Fibroblast of villous mesenchyme (primary cell): ENCODE measurements around the gene UGT1A5. TPM values are rescaled to one million over a fixed set of nuclear protein-coding genes. Genes with fewer than 3 reads are reported as not detected.
"Not testable (repeated sequence)": the region's sequence is repeated elsewhere in the genome, so short reads cannot be mapped to it uniquely, and the experiment has no call there.

Source experiments
- DNase-seq: peaks from one replicate; pipeline ENCODE4 v3.0.0-alpha.2; 2010; ENCODE audit warnings: low read depth
- H3K4me3 ChIP-seq: 2 replicates; pipeline ENCODE4 v1.5.1; 2011; ENCODE audit warnings: low read depth, mild to moderate bottlenecking, low read length
- total RNA-seq: library from RNA; depleted of rRNA; stranded (reverse); fragments of >200 nt; gene quantifications from 2 replicates; pipeline ENCODE4 v1.2.3, GENCODE V29; 2012
- TF ChIP-seq, protein P1 (sequence below): IDR thresholded peaks from 2 replicates; pipeline ENCODE4 v1.5.1; 2012; ENCODE audit warnings: low read depth, mild to moderate bottlenecking, low read length; ENCODE audit not compliant: insufficient read depth

Gene UGT1A5
- total RNA-seq, 1 donor = not detected

DNA sequence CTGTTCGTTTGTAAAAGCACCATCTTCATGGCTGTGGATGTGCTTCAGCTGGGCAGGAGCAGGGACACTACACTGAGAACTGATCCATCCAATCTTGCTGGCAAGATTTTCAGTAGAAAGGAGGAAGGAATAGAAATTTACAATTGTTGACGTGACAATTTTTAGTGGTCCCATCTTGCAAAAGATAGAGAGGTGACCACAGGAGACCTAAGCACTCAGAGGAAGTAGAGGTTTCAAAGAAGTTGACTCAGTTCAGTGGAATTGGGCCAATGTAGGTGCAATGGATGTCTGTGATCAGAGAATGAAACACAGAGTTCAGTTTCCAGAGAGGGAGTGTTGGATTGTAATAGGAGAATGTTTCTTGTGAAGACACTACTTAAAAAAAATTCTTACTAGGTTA is 1.4 kb downstream of the UGT1A5 start:
- no peak overlapping the region for H3K4me3 ChIP-seq
- DNase-seq = no peak
- TF ChIP-seq, protein P1, sequence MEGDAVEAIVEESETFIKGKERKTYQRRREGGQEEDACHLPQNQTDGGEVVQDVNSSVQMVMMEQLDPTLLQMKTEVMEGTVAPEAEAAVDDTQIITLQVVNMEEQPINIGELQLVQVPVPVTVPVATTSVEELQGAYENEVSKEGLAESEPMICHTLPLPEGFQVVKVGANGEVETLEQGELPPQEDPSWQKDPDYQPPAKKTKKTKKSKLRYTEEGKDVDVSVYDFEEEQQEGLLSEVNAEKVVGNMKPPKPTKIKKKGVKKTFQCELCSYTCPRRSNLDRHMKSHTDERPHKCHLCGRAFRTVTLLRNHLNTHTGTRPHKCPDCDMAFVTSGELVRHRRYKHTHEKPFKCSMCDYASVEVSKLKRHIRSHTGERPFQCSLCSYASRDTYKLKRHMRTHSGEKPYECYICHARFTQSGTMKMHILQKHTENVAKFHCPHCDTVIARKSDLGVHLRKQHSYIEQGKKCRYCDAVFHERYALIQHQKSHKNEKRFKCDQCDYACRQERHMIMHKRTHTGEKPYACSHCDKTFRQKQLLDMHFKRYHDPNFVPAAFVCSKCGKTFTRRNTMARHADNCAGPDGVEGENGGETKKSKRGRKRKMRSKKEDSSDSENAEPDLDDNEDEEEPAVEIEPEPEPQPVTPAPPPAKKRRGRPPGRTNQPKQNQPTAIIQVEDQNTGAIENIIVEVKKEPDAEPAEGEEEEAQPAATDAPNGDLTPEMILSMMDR = no peak

DNA sequence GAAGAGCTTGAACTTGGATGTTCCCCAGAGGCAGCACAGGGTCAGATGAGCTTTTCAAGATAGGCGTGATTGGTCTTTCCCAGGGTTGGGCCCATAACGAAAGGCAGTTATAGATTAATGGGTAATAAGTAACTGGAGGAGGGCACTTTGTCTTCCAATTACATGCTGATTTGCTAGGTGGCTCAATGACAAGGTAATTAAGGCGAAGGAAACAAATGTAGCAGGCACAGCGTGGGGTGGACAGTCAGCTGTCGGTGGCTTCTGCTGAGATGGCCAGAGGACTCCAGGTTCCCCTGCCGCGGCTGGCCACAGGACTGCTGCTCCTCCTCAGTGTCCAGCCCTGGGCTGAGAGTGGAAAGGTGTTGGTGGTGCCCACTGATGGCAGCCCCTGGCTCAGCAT is 5.8 kb downstream of the UGT1A5 start, which contains the start of gene UGT1A4:
Gene UGT1A4 (plus strand): TSS at position 185 of the 400 bp plus-strand sequence. CDS start 85 bp downstream, at position 270.
- DNase-seq = no peak
- H3K4me3 ChIP-seq = no peak within 1 kb of the TSS
- TF ChIP-seq, protein P1 = no peak

GRCh38 chr2:233728723-233729301 is 16.1 kb downstream of the UGT1A5 start, which contains the start of gene UGT1A3:
Gene UGT1A3 (plus strand): TSS chr2:233729042. CDS start chr2:233729127, 85 bp downstream.
- TF ChIP-seq, protein P1 = no peak
- no peak for DNase-seq
- H3K4me3 ChIP-seq = no peak within 1 kb of the TSS

- not testable (repeated sequence) for DNase-seq
Observed at GRCh38 chr2:233736868-233737653, 24.4 kb downstream of the UGT1A5 start.

GRCh38 chr2:233740870-233741269 is 28.2 kb downstream of the UGT1A5 start:
- TF ChIP-seq, protein P1 = no peak
- H3K4me3 ChIP-seq = no peak overlapping the region
- DNase-seq = no peak

More at GRCh38 chr2:233736868-233737653, 24.4 kb downstream of the UGT1A5 start:
- not testable (repeated sequence) for H3K4me3 ChIP-seq

DNA sequence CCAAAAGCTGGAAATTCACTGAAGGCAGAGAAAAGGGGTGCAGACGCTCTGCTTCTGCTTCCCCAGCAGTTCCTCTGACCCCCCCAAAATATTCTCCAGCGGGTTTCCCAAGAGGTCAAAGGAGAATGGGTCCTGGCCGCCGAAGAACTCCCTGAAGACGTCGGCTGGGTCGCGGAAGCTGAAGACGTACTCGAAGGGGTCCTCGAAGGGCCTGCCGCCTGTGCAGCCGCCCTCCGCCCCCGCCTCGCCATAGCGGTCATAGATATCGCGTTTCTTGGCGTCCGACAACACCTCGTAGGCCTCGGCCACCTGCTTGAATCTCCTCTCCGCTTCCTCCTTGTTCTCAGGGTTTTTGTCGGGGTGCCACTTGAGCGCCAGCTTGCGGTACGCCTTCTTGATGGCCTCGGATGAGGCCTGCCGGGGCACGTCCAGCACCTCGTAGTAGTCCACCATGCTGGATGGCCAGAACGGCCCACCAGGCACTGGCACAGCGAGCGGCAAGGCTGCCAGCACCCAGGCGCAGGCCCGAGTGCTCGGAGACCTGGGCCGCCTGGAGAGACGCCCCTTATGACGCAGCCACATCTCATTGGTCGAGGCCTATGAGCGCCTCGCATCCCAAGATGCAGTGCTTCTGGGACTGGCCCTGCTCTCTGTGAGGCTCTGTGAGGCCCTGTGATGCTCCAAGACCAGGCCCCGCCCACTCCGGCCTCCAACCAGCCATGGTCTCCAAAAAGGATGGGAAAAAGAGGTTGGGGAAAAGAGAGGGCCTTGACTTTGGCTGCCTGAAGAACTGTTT is 31.0 kb downstream of the UGT1A5 start:
- TF ChIP-seq, protein P1 = no peak
- H3K4me3 ChIP-seq = no peak overlapping the region
- DNase-seq = no peak

DNA sequence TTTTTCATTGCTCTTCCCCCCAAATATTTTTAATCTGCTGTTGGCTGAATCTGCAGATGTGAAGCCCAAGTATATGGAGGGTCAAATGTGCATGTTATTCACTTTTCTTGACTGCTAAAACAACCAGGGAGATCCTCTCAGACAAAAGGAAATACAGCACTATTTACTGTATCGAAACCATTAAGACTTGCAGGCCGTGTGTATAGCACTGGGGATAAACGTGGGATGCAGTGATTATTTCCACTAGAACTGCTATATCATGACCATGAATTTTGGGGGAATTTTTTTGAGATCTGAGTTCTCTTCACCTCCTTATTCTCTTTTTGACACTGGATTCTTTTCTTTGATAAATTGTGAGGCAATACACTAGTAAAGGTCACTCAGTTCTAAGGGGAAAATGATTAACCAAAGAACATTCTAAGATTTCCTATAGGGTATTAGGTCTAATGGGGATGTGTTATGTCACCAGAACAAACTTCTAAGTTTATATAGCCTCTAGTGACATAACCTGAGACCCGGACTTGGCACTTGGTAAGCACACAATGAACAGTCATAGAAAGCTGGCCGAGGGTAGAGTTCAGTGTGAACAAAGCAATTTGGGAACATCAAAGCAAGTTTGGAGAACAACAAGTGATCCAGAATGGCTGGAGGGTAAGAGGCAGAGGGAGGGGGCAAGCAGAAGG is 32.5 kb downstream of the UGT1A5 start:
- H3K4me3 ChIP-seq = no peak overlapping the region
- no peak for DNase-seq
- TF ChIP-seq, protein P1 = no peak

GRCh38 chr2:233745838-233746237 is 33.1 kb downstream of the UGT1A5 start:
- H3K4me3 ChIP-seq, DNase-seq: not testable (repeated sequence)
